Panc1 (cell line): ENCODE measurements around the gene MBOAT1.
"Not testable (repeated sequence)": the region's sequence is repeated elsewhere in the genome, so short reads cannot be mapped to it uniquely, and the experiment has no call there.

Experiments used
- POLR2AphosphoS5 ChIP-seq: IDR thresholded peaks from 2 replicates; pipeline ENCODE4 v1.6.1; 2012; ENCODE audit warnings: mild to moderate bottlenecking, low read depth, low read length, moderate library complexity
- SIN3A ChIP-seq: IDR thresholded peaks from 2 replicates; pipeline ENCODE4 v1.6.1; 2012; ENCODE audit warnings: low read depth, mild to moderate bottlenecking, low read length, moderate library complexity, borderline replicate concordance; ENCODE audit not compliant: insufficient read depth
- TCF7L2 ChIP-seq: IDR thresholded peaks from 2 replicates; pipeline ENCODE4 v1.6.1; 2011; ENCODE audit warnings: mild to moderate bottlenecking, low read depth, low read length, inconsistent platforms
- TF ChIP-seq, protein P1 (sequence below): fragments of 450-650 bp; IDR thresholded peaks from 2 replicates; pipeline ENCODE4 v1.5.1; 2017; ENCODE audit warnings: mild to moderate bottlenecking
- TF ChIP-seq, protein P2 (sequence below), 2 experiments: IDR thresholded peaks; 2 replicates each; pipeline ENCODE4 v1.6.1; 2011 to 2012; ENCODE audit warnings: low read depth in 2 of 2, control low read depth in 1 of 2, low read length in 1 of 2, mild to moderate bottlenecking in 1 of 2, moderate library complexity in 1 of 2; ENCODE audit not compliant: insufficient read depth in 1 of 2

DNA sequence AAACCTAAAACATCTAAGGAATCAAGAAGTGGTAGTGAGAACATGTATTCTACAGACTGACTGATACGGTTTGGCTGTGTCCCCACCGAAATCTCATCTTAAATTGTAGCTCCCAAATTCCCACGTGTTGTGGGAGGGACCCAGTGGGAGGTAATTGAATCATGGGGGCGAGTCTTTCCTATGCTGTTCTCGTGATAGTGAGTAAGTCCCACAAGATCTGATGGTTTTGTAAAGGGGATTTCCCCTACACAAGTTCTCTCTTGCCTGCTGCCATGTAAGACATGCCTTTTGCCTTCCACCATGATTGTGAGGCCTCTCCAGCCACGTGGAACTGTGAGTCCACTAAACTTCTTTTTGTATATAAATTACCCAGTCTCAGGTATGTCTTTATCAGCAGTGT, 65.4 kb downstream of the MBOAT1 start:
- not testable (repeated sequence) for TF ChIP-seq POLR2AphosphoS5, TCF7L2, SIN3A
- TF ChIP-seq, protein P1, sequence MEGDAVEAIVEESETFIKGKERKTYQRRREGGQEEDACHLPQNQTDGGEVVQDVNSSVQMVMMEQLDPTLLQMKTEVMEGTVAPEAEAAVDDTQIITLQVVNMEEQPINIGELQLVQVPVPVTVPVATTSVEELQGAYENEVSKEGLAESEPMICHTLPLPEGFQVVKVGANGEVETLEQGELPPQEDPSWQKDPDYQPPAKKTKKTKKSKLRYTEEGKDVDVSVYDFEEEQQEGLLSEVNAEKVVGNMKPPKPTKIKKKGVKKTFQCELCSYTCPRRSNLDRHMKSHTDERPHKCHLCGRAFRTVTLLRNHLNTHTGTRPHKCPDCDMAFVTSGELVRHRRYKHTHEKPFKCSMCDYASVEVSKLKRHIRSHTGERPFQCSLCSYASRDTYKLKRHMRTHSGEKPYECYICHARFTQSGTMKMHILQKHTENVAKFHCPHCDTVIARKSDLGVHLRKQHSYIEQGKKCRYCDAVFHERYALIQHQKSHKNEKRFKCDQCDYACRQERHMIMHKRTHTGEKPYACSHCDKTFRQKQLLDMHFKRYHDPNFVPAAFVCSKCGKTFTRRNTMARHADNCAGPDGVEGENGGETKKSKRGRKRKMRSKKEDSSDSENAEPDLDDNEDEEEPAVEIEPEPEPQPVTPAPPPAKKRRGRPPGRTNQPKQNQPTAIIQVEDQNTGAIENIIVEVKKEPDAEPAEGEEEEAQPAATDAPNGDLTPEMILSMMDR: not testable (repeated sequence)
- TF ChIP-seq, protein P2, sequence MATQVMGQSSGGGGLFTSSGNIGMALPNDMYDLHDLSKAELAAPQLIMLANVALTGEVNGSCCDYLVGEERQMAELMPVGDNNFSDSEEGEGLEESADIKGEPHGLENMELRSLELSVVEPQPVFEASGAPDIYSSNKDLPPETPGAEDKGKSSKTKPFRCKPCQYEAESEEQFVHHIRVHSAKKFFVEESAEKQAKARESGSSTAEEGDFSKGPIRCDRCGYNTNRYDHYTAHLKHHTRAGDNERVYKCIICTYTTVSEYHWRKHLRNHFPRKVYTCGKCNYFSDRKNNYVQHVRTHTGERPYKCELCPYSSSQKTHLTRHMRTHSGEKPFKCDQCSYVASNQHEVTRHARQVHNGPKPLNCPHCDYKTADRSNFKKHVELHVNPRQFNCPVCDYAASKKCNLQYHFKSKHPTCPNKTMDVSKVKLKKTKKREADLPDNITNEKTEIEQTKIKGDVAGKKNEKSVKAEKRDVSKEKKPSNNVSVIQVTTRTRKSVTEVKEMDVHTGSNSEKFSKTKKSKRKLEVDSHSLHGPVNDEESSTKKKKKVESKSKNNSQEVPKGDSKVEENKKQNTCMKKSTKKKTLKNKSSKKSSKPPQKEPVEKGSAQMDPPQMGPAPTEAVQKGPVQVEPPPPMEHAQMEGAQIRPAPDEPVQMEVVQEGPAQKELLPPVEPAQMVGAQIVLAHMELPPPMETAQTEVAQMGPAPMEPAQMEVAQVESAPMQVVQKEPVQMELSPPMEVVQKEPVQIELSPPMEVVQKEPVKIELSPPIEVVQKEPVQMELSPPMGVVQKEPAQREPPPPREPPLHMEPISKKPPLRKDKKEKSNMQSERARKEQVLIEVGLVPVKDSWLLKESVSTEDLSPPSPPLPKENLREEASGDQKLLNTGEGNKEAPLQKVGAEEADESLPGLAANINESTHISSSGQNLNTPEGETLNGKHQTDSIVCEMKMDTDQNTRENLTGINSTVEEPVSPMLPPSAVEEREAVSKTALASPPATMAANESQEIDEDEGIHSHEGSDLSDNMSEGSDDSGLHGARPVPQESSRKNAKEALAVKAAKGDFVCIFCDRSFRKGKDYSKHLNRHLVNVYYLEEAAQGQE (IDR thresholded peaks at IDR 0.05; ENCODE audit: insufficient read depth in 1 of 2, low read depth in 2 of 2, low read length in 1 of 2): not testable (repeated sequence)
